ENCODE measurements around the gene JMJD7.

Gene JMJD7

GRCh38 chr15:41886741-41887140, 58.8 kb downstream of the JMJD7 start:
- no peak for DNase-seq

GRCh38 chr15:41887161-41887560, 59.3 kb downstream of the JMJD7 start:
- DNase-seq, result no peak
